Stimulated activated CD4-positive, alpha-beta T cell treated with anti-CD3 and anti-CD28 coated beads, Interleukin-4, amount 100 ng/mL, for 24 hours (primary cell): Measurements from ENCODE around the gene ADAM8.
"Not testable (repeated sequence)": the region's sequence is repeated elsewhere in the genome, so short reads cannot be mapped to it uniquely, and the experiment has no call there.

Source experiments
- DNase-seq: peaks from one replicate; pipeline ENCODE4 v3.0.0-alpha.2; 2020

ADAM8 gene

DNA sequence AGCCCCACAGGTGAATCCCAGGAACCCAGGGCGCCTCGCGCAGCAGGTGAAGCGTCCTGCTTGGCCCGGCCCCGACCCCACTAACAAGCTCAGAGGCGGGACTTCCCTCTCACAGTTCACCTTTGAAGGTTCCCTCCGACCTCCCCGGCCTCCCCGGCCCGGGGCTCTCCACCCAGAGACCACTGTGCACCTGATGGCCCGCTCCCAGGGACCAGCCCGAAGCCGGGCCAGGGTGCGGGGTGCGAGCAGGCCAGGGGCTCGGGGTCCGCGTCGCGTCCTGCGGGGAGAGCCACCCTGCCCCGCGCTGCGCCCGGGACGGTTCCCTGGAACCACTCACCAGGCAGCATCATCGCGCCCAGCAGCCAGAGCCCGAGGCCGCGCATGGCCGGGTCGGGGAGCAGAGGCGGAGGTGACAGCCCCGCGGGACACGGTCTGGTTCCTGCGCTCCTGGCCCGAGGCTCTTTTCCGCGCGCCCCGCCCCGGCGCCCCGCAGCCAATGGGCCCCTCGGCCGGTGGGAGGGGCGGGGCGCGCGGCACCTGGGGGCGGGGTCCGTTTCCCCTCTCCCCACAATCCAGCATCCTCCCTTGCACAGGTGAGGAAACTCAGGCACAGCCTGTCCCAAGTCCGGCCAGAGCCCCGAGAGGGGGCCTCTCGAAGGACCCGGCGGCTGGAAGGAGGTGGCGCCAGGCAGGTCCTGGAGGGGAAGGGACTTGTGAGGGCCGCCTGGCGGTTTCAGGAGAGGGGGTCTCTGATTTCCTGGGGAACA, at the start of gene ADAM8:
TSS of gene ADAM8 (minus strand) at position 434 of the 767 bp plus-strand sequence. CDS start at position 383, 51 bp downstream.
- DNase-seq: peak; percentile 61

DNA sequence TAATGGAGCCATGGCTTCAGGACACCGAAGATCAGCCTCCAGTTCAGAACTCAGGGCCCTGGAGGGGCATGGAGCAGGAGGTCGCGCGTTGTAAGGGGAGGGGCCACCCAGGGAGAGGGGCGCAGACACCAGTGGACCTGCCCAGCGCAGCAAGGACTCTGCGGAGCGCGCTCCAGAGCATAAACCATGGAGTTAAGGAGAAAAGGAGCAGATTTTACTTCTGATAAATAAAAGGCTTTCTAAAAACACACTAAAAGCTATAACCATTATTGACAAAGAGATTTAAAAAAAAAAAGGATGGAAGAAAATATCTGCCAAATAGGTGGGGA, 49.5 kb upstream of the ADAM8 start:
- DNase-seq: no peak

DNA sequence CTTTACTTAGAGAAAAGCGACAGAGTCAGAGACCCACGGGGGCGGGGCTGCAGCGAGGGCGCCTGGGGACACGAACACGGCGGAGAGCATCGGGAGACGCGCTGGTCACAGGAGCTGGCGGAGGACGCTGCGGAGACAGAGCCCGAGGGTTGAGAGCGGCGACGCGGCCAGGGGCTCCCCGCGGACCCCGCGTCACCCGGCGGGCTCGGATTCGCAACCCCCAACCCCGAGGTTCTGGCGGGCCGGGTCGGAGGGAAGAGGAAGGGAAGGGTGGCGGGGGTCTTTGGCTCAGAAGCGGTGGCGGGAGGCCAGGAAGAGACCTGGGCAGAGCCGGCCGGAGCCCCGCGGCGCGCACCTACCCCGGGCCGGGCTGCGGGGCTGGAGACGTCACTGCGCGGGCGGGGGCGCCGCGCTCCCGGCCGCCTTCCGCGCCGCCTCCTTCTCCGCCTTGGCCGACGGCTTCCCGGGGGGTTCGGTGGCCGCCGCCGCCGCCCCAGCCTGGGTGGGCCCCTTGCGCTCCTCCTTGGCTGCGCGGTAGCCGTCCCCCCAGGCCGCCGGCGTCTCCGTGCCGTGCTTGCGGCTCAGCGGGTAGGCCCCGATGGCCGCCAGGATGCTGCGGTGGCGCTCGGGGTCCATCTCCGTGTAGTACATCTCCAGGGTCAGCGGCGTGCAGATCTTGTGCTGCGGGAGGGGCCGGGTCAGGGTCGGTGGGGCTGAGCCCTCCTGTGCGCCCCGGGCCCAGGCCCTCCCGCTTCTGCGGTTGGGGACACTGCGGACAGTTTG, 49.0 kb upstream of the ADAM8 start:
- DNase-seq: no peak

DNA sequence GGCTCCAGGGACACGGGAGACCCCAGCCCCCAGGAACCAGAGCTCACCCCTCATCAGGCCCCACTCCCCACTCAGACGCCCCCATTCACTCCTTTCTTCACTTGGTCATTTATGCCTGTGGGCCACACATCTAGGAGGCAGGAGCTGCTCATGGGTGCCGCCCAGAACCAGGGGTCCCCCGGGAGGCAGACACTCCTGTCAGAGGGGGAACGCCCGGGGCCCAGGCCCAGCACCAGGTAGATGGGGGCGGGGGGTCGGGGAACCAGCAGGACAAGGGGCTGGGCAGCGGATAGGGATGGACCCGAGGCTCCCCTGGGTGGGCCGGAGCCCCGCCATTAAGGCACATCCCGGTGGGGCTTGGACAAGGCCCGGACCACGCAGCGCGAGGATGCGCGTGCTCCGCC, 48.2 kb upstream of the ADAM8 start:
- DNase-seq: no peak

DNA sequence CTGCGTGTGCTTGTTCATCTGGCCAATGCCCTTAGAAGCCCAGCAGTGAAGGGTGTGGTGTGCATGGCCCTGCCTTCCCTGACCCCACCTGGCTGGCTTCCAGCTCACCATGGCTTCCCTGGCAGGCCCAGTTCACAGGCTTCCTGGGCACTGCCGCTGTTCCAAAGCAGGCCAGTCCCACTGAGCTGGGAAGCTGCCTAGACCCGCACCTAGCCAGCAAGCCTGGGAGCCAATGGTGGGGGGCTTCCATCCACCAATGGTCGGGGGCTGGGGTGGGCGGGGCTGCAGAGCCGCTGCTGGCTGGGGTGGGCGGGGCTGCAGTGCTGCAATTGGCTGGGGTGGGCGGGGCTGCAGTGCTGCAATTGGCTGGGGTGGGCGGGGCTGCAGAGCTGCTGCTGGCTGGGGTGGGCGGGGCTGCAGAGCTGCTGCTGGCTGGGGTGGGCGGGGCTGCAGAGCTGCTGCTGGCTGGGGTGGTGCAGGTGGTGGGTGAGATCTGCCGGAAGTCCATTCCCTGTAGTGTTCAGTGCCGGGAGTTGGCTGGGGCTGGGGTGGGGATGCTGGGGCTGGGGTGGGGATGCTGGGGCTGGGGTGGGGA, 47.6 kb upstream of the ADAM8 start:
- peak; percentile 59 for DNase-seq

DNA sequence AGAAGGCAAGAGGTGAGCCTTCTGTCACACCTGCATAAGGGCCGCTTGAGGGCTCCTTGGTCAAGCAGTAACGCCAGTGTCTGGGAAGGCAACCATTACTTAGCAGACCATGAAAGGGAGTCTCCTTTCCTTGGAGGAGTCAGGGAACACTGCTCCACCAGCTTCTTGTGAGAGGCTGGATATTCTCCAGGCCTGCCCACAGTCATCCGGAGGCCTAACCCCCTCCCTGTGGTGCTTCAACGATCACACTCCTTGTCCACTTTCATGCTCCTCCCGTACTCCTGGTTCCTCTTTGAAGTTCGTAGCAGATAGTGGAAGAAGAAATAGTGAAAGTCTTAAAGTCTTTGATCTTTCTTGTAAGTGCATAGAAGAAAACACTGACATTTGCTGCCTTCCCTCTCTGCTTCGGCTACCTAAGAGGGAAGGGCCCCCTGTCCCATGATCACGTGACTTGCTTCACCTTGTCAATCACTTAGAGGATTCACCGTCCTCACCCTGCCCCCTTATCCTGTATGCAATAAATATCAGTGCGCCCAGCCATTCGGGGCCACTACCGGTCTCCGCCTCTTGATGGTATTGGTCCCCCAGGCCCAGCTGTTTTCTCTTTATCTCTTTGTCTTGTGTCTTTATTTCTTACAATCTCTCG, 45.5 kb upstream of the ADAM8 start:
- DNase-seq: not testable (repeated sequence)

DNA sequence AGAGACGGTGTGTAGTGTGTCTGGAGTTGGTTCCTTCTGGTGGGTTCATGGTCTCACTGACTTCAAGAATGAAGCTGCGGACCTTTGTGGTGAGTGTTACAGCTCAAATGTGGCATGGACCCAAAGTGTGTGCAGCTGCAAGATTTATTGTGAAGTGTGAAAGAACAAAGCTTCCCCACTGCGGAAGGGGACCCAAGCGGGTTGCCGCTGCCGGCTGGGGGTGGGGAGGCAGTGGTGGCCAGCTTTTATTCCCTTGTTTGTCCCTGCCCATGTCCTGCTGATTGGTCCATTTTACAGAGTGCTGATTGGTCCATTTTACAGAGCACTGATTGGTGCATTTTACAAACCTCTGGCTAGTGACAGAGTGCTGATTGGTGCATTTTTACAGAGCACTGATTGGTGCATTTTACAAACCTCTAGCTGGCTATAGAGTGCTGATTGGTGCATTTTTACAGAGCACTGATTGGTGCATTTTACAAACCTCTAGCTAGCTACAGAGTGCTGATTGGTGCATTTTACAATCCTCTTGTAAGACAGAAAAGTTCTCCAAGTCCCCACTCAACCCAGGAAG, 44.3 kb upstream of the ADAM8 start:
- DNase-seq: not testable (repeated sequence)

DNA sequence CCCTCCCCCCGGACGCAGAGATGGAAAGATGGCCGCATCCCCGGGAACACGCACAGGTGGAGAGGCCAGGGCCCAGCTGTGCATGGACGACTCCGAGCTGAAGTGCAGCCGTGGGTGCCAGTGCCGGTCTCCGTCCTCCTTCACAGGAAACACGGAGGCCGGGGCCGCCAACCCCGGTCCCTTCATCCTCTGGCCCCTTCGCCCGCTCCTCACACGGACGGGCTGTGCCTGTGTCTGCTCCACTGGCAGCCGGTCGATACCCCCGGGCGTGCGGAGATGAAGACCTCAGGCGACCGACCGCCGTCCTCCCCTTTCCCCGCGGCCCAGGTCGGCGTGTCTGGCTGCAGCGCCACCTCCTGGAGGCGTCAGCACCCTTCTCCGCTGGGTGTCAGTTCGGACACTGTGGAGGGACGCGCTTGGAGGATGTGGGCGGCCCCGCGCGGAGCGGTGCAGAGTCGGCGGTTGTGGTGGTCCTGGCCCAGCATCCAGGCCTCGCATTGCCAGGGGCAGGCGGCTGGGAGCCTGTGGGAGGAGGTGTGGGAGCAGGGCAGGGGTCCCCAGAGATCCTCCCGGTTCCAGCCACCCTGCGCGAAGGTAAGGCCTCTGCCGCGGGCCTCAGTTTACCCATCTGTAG, 41.9 kb upstream of the ADAM8 start:
- peak; percentile 69 for DNase-seq

DNA sequence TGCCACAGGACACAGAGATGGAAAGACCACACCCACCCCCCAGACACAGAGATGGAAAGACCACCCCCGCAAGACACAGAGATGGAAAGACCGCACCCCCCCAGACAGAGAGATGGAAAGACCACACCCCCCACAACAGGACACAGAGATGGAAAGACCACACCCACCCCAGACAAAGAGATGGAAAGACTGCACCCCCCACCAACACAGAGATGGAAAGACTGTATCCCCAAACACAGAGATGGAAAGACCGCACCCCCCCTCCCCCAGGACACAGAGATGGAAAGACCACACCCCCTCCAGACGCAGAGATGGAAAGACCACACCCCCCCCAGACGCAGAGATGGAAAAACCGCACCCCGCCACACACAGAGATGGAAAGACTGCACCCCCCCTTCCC, 40.1 kb upstream of the ADAM8 start:
- no peak for DNase-seq

DNA sequence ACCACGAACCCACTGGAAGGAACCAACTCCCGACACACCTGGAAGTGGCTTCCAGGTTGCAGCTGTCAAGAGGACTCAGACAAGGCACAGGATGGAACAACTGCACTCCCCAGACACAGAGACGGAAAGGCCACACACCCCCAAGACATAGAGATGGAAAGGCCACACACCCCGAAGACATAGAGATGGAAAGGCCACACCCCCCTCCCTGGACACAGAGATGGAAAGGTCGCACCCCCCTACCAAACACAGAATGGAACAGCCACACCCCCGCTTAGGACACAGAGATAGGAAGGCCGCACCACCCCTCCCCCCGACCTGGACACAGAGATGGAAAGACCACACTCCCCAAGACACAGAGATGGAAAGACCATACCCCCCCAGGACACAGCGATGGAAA, 39.6 kb upstream of the ADAM8 start:
- DNase-seq: no peak

DNA sequence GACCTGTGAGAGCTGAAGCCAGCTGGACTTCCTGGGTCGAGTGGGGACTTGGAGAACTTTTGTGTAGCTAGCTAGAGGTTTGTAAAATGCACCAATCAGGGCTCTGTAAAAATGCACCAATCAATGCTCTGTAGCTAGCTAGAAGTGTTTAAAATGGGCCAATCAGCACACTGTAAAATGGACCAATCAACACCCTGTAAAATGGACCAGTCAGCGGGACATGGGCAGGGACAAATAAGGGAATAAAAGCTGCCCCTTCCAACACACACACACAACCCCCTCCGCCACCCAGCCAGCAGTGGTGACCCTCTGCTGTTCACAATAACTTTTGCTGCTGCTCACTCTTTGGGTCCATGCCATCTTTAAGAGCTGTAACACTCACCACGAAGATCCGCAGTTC, 39.2 kb upstream of the ADAM8 start:
- no peak for DNase-seq

DNA sequence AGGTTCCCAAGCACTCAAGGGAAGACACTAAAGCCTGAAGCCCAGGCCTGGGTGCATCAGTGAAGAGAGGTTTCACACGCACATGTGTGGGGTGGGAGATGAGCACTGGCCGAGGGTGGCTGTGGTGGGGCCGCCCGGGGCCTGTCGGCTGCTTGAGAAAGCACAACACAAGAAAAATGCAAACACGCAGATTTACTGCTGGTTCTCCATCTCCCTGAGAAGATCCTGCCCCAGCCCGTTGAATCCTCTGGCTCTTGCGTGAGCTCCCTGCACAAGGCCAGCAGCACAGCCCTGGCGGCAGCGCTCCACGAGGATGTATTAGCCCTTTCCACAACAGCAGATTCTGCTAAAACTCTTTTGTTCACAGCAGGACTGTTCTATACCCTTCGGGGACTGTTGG, 38.2 kb upstream of the ADAM8 start:
- DNase-seq: no peak

DNA sequence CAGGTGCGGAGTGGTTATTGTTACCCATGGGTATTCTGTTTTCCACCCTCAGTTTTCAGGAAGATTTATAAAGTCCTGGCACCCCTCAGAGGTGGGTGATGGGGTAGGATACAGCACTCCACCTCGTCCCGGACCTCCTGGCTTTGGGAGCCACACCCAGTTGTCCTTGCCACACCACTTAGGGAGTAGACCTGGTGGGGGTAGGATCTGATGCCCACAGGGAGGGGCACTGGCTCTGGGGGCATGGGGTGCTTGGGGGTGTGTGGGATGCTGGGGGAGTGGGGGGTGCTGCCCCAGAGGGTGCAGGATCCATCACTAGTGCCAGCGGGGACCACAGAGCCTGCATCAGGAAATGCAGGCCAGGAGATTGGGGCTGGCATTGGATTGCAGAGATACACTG, 36.5 kb upstream of the ADAM8 start:
- DNase-seq: no peak

DNA sequence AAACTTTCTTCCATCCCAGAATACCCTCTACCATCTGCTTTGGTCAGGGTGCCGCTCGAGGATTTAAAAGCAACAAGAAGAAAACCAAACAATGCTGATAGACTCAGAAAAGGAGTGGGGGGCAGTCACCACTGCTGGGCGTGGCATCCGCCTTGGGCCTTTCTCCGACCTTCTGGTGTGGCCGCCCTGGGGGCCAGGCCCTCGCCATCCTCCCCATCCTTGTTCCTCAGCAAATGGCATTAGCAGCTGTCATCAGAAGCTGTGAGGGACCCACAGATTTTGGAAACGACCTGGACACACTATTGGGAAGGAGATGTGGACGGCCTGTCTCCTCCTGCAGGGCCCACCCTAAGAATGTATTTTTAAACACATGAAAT, 36.1 kb upstream of the ADAM8 start:
- DNase-seq: no peak

DNA sequence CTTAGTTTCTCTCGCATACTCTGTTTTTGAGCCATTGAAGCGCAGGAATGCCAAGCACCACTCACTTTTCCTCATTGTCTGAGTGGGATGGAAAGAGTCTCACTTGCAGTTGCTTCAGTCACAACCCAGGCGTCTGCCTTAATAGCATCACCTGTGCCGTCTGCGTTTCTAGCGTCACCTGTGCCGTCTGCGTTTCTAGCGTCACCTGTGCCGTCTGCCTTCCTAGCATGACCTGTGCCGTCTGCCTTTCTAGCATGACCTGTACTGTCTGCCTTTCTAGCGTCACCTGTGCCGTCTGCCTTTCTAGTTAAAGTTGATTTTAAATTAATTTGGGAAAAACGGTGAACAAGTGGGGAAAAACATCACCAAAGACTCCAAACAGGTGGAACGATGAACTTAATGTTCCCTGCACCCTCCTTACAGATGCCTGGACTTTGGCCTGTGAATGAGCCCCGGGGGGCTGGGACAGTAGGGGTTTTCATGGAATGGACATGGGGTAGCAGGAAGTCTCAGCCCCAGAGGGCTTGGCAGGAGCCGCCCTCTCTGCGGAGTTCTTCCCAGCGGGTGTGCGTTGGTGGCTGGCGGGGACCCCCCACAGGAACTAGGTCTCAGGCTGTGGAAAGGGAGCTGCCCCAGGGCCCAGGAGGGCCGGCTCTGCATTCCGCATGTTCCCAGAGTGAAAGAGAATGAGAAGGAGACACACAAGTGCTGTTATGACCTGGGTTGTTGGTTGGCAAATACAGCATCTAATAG, 35.5 kb upstream of the ADAM8 start:
- no peak for DNase-seq

DNA sequence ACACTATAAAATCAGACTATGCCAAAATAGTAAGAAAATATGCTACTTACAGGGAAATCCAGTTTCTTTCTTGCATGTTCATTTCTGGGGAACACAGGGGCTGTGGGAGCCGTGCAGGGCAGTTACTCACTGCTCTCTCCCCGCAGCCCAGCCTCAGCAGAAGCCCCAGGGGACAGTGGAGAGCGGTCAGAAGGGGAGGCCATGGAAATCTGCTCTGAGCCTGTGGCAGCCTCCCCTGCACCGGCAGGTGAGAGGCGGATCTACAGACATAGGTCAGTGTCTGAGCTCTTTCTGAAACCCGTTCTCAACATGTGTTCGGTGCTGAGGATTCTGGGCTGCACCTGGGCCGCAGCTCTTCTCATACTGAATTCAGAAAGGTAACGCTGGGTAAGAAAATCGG, 34.9 kb upstream of the ADAM8 start:
- DNase-seq: no peak

DNA sequence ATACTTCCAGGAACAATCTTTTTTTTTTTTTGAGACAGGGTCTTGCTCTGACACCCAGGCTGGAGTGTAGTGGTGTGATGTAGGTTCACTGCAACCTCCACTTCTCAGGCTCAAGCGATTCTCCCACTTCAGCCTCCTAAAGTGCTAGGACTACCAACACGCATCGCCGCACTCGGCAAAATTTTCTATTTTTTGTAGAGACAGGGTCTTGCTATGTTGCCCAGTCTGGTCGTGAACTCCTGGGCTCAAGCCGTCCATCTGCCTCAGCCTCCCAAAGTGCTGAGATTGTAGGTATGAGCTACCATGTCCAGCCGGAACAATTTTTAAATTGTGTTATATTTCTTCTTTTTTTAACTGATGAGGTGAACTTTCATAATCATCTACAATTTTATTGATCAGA, 34.1 kb upstream of the ADAM8 start:
- DNase-seq: no peak

DNA sequence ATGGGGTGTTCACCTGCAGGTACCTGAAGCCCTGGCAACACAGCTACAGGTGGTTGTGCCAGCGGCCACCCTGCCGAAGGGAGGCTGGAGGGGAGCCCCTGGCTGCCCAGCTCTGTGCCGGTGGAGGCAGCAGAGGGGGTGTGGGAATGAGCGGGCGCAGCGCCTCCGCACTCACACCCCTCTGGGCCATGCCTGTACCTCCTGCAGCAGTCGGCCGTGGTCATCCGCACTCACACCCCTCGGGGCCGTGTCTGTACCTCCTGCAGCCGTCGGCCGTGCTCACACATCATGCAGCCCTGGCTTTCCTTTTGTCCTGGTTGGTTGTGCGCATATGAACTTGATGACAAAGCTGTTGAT, 33.7 kb upstream of the ADAM8 start:
- no peak for DNase-seq

DNA sequence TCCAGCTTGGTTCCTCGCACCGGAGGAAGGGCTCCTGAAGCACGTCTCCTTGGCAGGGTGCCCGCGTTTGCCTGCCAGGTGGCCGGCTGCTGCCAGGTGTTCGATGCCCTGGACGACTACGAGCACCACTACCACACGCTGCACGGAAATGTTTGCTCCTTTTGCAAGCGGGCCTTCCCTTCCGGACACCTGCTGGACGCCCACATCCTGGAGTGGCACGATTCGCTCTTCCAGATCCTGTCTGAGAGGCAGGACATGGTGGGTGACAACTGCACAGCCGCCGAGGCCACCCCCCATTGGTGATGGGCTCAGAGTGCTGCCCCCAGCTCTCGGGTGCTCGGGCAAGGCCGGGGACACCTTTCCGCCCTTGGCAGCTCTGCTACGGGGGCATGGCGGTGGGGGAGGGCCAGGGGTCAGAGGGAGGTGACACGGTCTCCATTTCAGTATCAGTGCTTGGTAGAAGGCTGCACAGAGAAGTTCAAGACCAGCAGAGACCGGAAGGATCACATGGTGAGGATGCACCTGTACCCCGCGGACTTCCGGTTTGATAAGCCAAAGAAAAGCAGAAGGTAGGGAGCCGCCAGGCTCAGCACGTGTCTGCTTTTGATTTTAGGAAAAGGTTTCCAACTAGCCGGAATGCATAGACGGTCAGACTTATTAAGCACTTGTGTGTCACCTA, 33.2 kb upstream of the ADAM8 start:
- DNase-seq: no peak

DNA sequence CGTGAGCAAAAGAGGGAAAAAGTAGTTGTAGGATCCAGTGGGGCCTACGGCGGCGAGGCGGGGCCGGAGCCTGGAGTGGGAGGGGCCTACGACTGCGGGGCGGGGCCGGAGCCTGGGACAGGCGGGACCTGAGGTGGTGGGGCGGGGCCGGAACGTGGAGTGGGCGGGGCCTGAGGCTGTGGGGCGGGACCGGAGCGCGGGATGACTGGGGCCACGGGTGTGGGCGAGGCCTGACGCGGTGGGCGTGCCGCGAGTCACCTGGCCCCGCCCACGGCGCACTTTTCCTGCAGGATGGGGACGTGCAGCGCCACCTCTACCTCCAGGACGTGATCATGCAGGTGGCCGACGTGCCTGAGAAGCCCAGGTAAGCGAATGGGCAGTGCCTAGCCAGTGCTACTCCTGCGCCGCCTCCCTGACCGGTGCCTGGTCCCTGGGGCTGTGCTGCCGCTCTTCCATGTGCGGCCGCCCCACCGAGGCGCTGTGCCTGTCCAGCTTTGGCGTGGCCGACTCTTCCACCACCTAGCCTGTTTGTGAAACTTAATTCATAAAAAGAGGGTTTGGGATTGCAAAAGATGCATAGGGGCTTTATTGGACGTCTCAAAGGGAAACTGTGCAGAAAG, 32.5 kb upstream of the ADAM8 start:
- DNase-seq: peak; percentile 93
